Measurements from ENCODE around the gene RET.

RET gene

DNA sequence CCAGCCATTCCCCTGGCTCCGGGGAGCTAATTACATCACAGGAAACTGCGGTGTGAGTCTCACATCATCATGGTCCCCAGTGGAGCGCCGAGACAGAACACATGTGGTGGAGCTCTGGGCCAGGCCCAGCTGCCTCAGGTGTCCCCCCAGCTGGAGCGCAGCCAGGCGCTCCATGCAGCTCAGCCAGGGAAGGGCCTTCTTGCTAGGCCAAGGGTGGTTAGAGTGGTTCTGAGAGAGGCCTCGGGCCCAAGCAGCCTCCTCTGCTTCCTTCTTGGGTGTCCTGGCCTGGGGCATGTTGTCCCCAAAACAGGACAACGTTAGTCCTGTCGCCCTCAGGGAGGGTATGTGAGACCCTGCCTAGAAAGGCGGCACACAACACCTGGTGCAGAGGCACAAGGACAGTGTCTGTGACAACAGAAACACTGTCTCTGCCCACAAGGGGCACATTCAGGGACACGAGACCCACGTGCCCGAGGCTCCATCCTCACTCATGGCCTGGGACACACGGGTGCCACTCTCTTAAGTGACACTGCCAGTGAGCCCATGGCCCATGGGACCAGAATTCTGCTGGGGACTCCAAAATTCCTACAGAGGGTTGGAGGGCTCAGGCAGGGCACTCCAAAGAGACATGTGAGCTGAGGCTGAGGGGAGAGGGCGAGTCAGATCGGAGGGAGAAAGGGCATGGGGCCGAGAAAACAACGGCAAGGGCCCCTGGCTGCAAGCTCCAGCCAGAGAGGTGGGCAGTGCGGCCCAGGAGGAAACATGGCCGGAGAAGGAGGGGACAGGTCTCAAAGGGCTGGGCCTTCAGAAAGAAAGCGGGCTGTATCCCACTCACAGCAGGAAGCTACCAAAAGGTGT, 37.0 kb upstream of the RET start:
- Histone ChIP-seq H3K4me3 (ENCODE audit: low read length) (no peak overlapping the region), H3K4me1 (ENCODE audit: control insufficient read depth, insufficient read depth, low read length) (no peaks in the 10 kb centered on the region), H3K9me3 (ENCODE audit: control insufficient read depth, low read length) (no peaks in the 10 kb centered on the region), H3K27me3 (replicated peaks; ENCODE audit: control insufficient read depth, insufficient read depth, low read length) (peaks cover 7% of the 10 kb centered on the region), H3K36me3 (ENCODE audit: control insufficient read depth, insufficient read depth, low read length, severe bottlenecking) (no peaks in the 10 kb centered on the region), H3K9ac (ENCODE audit: low read length) (no peak overlapping the region)
- no peak for DNase-seq (ENCODE audit: low read depth)

DNA sequence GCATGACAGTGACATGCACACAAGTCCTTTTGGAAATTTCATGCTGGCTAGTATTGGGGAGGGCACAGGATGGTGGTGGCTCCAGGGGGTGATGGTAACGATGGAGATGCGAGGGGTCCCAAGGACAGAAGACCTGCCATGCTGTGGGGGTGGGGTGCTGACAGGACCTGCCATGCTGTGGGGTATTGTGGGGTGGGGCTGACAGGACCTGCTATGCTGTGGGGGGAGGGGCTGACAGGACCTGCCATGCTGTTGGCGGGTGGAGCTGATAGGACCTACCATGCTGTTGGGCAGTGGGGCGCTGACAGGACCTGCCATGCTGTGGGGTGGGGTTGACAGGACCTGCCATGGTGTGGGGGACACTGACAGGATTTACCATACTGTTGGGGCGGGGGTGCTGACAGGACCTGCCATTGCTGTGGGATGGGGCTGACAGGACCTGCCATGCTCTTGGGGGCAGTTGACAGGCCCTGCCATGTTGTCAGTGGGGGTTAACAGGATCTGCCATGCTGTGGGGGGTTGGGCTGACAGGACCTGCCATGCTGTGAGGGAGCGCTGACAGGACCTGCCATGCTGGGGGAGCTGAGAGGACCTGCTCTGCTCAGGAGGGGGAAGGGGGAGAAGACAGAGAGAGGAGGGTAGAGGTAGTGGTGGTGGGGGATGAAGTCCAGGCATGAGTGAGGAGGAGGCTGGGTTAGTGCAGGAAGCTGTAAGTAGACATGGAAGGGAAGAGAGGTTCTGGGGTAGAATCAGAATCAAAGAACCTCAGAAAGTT, 36.2 kb upstream of the RET start:
- DNase-seq (ENCODE audit: low read depth): no peak
- Histone ChIP-seq H3K9me3 (ENCODE audit: control insufficient read depth, low read length) (no peaks in the 10 kb centered on the region), H3K4me3 (ENCODE audit: low read length) (no peak overlapping the region), H3K9ac (ENCODE audit: low read length) (no peak overlapping the region), H3K36me3 (ENCODE audit: control insufficient read depth, insufficient read depth, low read length, severe bottlenecking) (no peaks in the 10 kb centered on the region), H3K27me3 (replicated peaks; ENCODE audit: control insufficient read depth, insufficient read depth, low read length) (peaks cover 3% of the 10 kb centered on the region), H3K4me1 (ENCODE audit: control insufficient read depth, insufficient read depth, low read length) (no peaks in the 10 kb centered on the region)

DNA sequence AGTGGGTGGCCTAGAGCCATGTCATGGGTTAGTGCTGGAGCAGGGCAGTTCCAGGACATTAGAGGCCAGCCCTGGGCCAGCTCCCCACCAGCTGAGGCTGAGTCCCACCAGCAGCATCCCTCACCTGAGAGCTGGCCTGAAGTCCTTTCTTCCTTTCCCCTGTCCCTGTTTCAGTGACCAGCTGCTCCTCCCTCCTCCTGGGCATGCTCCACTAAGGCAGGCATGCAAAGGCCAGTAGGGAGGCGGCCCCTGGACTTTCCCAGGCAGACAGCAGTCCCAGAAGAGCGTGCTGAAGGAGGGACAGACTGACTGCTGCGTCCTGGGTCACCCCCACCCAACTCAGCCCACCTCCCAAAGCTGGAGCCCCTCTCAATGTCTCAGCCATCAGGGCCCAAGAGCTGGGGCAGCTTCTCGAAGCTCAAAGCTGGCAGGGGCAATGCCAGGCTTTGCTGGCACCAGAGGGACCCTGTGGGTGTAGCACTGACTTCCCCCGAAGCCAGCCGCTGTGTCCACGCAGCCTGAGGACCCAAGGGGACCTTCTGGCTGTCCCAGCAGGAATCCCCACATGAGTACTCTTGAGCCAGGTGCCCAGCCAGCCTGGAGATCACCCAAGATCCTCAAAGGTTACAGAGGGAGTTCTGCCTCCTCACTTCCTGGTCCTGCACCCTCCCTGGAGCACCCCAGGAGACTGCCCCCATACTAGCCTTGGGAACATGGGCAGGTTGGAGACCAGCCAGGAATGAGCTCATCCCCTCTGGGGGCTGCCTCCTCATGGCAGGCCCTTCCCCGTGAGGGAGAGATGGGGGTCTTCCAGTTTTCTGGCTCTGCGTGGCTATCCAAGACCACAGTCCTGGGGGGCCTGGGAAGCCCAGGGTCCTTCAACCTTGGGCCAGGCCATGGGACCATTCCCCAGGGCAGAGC, 35.2 kb upstream of the RET start:
- Histone ChIP-seq H3K9ac (ENCODE audit: low read length) (no peak overlapping the region), H3K4me3 (ENCODE audit: low read length) (no peak overlapping the region), H3K27me3 (replicated peaks; ENCODE audit: control insufficient read depth, insufficient read depth, low read length) (peaks cover 3% of the 10 kb centered on the region), H3K9me3 (ENCODE audit: control insufficient read depth, low read length) (no peaks in the 10 kb centered on the region), H3K36me3 (ENCODE audit: control insufficient read depth, insufficient read depth, low read length, severe bottlenecking) (no peaks in the 10 kb centered on the region), H3K4me1 (ENCODE audit: control insufficient read depth, insufficient read depth, low read length) (no peaks in the 10 kb centered on the region)
- no peak for DNase-seq (ENCODE audit: low read depth)

DNA sequence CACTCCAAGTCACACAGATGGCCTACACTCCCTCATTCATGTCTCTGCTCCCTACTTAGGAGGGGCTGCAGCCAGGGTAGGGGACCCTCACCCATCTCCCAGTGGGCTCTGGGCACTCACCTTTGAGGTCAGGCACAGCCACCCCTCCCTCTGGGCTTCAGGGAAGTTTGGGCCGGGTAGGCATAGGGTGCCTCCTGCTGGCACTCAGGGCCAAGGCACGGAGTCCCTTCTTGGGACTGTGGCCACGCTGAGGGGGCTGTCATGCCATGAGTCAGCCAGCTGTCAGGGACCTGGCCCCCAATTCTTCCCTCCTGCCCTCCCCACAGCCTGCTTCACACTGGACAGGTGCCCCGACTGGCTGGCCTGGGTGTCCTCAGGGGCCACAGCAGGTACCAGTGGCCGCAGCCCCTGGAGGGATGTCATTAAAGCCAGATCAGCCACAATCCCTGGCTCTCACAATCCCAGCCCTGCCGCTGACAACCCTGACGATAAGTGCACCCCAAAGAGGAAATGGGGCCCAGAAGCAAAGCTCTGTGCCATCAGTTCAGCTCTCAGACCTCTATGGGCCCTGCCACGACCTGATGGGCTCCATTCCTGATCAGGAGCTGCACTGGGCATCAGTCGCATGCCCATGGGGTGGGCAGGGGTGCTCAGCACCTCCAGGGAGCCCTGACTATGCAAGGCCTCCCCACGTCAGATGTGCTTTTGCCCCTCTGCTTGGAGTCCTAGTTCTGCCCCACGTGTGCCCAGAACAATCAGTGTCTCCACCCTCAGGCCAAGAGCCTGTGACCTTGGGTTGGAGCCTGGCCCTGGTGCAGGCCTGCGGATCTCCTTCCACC, 34.1 kb upstream of the RET start:
- DNase-seq (ENCODE audit: low read depth): no peak
- Histone ChIP-seq H3K9me3 (ENCODE audit: control insufficient read depth, low read length) (no peaks in the 10 kb centered on the region), H3K36me3 (ENCODE audit: control insufficient read depth, insufficient read depth, low read length, severe bottlenecking) (no peaks in the 10 kb centered on the region), H3K27me3 (replicated peaks; ENCODE audit: control insufficient read depth, insufficient read depth, low read length) (peaks cover 3% of the 10 kb centered on the region), H3K4me1 (ENCODE audit: control insufficient read depth, insufficient read depth, low read length) (no peaks in the 10 kb centered on the region), H3K4me3 (ENCODE audit: low read length) (no peak overlapping the region), H3K9ac (ENCODE audit: low read length) (no peak overlapping the region)

DNA sequence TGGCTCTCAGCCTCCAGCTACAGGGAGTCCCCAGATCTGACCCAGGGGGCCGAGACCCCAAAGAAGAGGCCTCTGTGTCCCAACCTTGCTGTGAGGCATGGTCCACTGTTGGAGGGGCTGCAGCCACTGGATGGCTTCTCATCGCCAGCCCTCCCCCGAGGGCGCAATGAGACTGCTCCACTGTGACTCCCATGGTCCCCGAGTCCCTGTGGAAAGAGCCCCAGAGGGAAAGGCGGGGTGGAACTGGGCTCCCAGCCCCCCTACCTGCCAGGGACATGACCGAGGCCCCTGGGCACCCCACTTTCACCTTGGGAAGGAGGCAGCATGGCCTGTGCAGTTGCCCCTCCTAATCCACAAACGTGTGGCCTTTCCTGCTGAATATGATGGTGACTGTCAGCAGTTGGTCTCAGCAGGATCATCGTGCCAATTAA, 33.5 kb upstream of the RET start:
- H3K4me3 ChIP-seq (ENCODE audit: low read length): no peak overlapping the region
- H3K36me3 ChIP-seq (ENCODE audit: control insufficient read depth, insufficient read depth, low read length, severe bottlenecking): no peaks in the 10 kb centered on the region
- no peak for DNase-seq (ENCODE audit: low read depth)
- no peaks in the 10 kb centered on the region for H3K9me3 ChIP-seq (ENCODE audit: control insufficient read depth, low read length)
- peaks cover 2% of the 10 kb centered on the region for H3K27me3 ChIP-seq (replicated peaks; ENCODE audit: control insufficient read depth, insufficient read depth, low read length)
- no peak overlapping the region for H3K9ac ChIP-seq (ENCODE audit: low read length)
- H3K4me1 ChIP-seq (ENCODE audit: control insufficient read depth, insufficient read depth, low read length): no peaks in the 10 kb centered on the region

DNA sequence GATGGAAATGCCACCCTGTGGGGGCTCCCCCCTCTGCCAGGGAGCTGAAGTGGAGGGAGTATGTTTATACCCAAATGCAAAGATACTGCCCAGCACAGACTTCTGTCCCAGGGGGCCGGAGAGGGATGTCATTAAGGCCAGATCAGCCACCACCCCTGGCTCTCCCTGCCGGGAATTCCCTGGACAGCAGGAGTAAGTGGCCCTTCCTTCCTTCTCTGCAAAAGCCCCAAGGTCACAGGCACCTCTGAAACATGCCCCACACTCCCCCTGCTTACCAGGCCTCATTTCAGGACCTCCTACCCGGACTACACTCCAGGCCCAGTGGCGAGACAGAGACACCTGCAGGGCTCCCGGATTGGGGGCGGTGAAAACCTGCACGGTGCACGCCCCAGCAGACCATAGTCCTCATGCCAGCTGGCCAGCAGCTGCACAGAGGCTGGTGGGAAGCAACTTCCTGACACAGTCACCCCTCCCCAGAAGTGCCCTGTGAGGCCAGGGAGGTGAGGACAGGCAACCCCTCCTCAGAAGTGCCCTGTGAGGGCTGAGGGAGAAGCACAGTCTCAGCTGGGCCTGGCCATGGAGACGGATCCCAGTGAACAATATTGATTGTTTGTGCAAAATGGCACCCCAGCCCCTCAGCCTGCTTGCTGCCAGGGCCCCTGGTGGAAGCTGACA, 33.0 kb upstream of the RET start:
- Histone ChIP-seq H3K9ac (ENCODE audit: low read length) (no peak overlapping the region), H3K27me3 (replicated peaks; ENCODE audit: control insufficient read depth, insufficient read depth, low read length) (no peaks in the 10 kb centered on the region), H3K9me3 (ENCODE audit: control insufficient read depth, low read length) (no peaks in the 10 kb centered on the region), H3K36me3 (ENCODE audit: control insufficient read depth, insufficient read depth, low read length, severe bottlenecking) (no peaks in the 10 kb centered on the region), H3K4me1 (ENCODE audit: control insufficient read depth, insufficient read depth, low read length) (no peaks in the 10 kb centered on the region), H3K4me3 (ENCODE audit: low read length) (no peak overlapping the region)
- no peak for DNase-seq (ENCODE audit: low read depth)

DNA sequence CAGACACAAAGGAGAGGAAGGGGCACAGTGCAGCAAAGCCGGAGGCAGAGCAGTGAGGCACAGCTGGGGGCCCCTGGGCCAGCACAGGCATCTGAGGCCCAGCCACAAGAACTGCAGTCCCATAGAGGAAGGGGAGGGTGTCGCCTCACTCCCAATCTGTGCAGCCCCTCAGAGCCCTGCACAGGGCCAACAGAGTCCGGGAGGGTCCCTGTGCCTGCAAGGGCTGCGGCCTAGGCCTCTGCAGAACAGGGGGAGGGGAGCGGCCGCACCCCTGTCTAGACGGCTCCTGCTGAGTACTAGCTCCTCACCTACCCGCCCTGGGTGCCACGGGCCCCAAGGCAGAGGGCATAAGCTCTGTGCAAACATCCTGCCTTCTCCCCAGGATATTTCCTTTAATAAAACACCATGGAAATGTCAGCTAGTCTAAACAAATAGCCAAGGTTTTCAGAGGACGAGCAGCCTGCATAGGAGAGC, 32.4 kb upstream of the RET start:
- DNase-seq (ENCODE audit: low read depth): no peak
- no peak overlapping the region for H3K4me3 ChIP-seq (ENCODE audit: low read length)
- H3K9me3 ChIP-seq (ENCODE audit: control insufficient read depth, low read length): no peaks in the 10 kb centered on the region

DNA sequence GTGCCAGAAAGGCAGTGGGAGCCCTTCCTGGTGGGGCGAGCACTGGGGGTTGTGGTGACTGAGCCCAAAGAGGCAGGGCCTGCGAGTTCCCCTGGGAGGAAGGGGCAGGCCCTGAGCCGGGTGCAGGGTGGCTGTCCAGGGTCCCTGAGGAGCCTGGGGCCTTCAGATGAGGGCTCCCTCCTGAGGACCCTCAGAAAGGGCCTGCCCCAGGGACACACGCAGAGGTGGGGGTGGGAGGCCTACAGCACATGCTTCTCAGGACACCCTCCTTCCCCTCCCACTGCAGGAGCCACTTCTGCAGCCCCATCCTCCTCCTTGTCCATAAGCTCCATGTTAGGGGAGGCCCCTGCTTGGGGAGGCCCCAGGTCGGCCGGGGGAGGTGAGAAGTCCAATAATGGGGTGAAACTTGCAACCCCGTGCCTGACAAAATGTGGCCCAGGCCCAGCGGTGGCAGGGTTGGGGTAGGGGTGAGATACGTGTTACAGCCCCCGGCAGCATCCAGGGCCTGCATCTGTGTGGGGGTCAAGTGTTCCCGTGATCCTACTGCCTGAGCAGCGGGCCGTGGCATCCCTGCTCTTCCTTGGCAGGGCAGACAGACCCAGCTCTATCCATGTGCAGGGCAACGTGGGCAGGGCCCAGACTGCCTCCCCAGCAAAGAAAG, 31.8 kb upstream of the RET start:
- Histone ChIP-seq H3K36me3 (ENCODE audit: control insufficient read depth, insufficient read depth, low read length, severe bottlenecking) (no peaks in the 10 kb centered on the region), H3K9me3 (ENCODE audit: control insufficient read depth, low read length) (no peaks in the 10 kb centered on the region), H3K4me1 (ENCODE audit: control insufficient read depth, insufficient read depth, low read length) (no peaks in the 10 kb centered on the region), H3K4me3 (ENCODE audit: low read length) (no peak overlapping the region), H3K27me3 (replicated peaks; ENCODE audit: control insufficient read depth, insufficient read depth, low read length) (peaks cover 1% of the 10 kb centered on the region), H3K9ac (ENCODE audit: low read length) (no peak overlapping the region)
- no peak for DNase-seq (ENCODE audit: low read depth)

More for the DNA sequence above, 32.4 kb upstream of the RET start:
- H3K4me1 ChIP-seq (ENCODE audit: control insufficient read depth, insufficient read depth, low read length): no peaks in the 10 kb centered on the region
- H3K27me3 ChIP-seq (replicated peaks; ENCODE audit: control insufficient read depth, insufficient read depth, low read length): no peaks in the 10 kb centered on the region
- no peak overlapping the region for H3K9ac ChIP-seq (ENCODE audit: low read length)
- no peaks in the 10 kb centered on the region for H3K36me3 ChIP-seq (ENCODE audit: control insufficient read depth, insufficient read depth, low read length, severe bottlenecking)

DNA sequence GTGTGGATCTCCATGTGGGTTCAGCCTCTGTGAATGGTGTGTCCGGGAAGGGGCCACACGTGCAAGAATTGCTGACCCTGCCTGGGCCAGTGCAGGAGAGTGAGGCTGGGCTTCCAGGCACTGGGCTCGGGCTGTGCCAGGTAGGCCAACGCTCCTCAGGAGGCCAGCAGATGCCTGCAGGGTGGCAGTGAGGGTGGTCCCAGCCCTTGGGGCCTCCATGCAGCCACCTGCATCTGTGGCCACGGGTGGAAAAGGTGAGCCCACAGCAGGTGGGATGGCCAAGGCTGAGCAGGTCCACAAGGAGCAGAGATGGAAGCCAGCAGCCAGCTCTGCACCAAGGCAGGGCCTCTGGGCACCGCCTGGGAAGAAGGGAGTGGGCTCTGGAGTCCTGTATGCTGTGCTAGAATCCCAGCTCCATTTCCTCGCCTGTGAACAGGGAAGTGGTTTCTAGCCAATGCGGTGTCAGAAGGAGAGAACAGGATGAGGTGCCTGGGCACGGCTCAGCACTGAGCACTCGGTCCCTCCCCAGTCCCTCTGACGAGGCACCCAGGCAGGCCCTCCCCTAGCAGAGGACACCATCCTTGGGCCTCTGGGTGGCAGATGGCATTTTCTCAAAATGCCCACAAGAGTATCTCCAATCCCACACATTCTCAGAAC, 31.1 kb upstream of the RET start:
- DNase-seq (ENCODE audit: low read depth): no peak
- Histone ChIP-seq H3K9ac (ENCODE audit: low read length) (no peak overlapping the region), H3K36me3 (ENCODE audit: control insufficient read depth, insufficient read depth, low read length, severe bottlenecking) (no peaks in the 10 kb centered on the region), H3K9me3 (ENCODE audit: control insufficient read depth, low read length) (no peaks in the 10 kb centered on the region), H3K27me3 (replicated peaks; ENCODE audit: control insufficient read depth, insufficient read depth, low read length) (peaks cover 4% of the 10 kb centered on the region), H3K4me3 (ENCODE audit: low read length) (no peak overlapping the region), H3K4me1 (ENCODE audit: control insufficient read depth, insufficient read depth, low read length) (no peaks in the 10 kb centered on the region)
